SU-DHL-6 (cell line): ENCODE measurements around the gene RBMS2.
A peak's percentile ranks its signal among the peaks of the same experiment; 100 is the strongest.
"Not testable (repeated sequence)": the region's sequence is repeated elsewhere in the genome, so short reads cannot be mapped to it uniquely, and the experiment has no call there.

ENCODE experiments used
- H2AFZ ChIP-seq: fragments of 200-600 bp; sonication (generic); 2 replicates; pipeline ENCODE4 v1.6.1; 2014; ENCODE audit warnings: low read depth, mild to moderate bottlenecking, moderate library complexity, mixed read lengths, antibody characterized with exemption, low read length; ENCODE audit not compliant: severe bottlenecking
- H3F3A ChIP-seq: fragments of 200-600 bp; shearing (Covaris generic); 2 replicates; pipeline ENCODE4 v1.6.0; 2016; ENCODE audit warnings: antibody characterized with exemption, mild to moderate bottlenecking; ENCODE audit not compliant: insufficient read depth
- H3K27ac ChIP-seq: fragments of 200-600 bp; sonication (generic); 2 replicates; pipeline ENCODE4 v1.5.1; 2016; ENCODE audit warnings: low read depth, mild to moderate bottlenecking, low read length, moderate library complexity, mixed read lengths
- H3K27me3 ChIP-seq: fragments of 200-600 bp; sonication (generic), shearing (Covaris generic); 2 replicates; pipeline ENCODE4 v1.6.0; 2014; ENCODE audit warnings: mild to moderate bottlenecking, low read length
- H3K36me3 ChIP-seq: fragments of 200-600 bp; sonication (generic); 2 replicates; pipeline ENCODE4 v1.6.1; 2014; ENCODE audit warnings: mild to moderate bottlenecking, low read length, mixed read lengths
- H3K4me2 ChIP-seq: fragments of 300-600, 200-600 bp; shearing (Covaris generic), sonication (generic); 2 replicates; pipeline ENCODE4 v1.6.0; 2014; ENCODE audit warnings: low read length, low read depth, mild to moderate bottlenecking; ENCODE audit not compliant: poor library complexity, severe bottlenecking
- H3K4me3 ChIP-seq: fragments of 200-600 bp; sonication (generic); 2 replicates; pipeline ENCODE4 v1.5.1; 2014; ENCODE audit warnings: antibody characterized with exemption, low read length, mild to moderate bottlenecking, mixed read lengths; ENCODE audit not compliant: insufficient read depth, poor library complexity, severe bottlenecking
- H3K79me2 ChIP-seq: fragments of 200-600 bp; sonication (generic); 2 replicates; pipeline ENCODE4 v1.6.1; 2014; ENCODE audit warnings: mild to moderate bottlenecking, low read length, moderate library complexity; ENCODE audit not compliant: insufficient read depth
- H3K9ac ChIP-seq: fragments of 200-600 bp; sonication (generic); 2 replicates; pipeline ENCODE4 v1.7.0; 2014; ENCODE audit warnings: mild to moderate bottlenecking, low read length
- H3K9me2 ChIP-seq: fragments of 200-600 bp; sonication (generic); replicated peaks from 2 replicates; pipeline ENCODE4 v1.6.1; 2014; ENCODE audit warnings: low read length; ENCODE audit not compliant: insufficient read depth
- H3K9me3 ChIP-seq: fragments of 200-600 bp; sonication (generic); 2 replicates; pipeline ENCODE4 v1.6.1; 2014; ENCODE audit warnings: low read length, mixed read lengths; ENCODE audit not compliant: insufficient read depth
- H4K20me1 ChIP-seq: fragments of 200-600 bp; sonication (generic); 2 replicates; pipeline ENCODE4 v1.6.1; 2014; ENCODE audit warnings: low read depth, mild to moderate bottlenecking, antibody characterized with exemption, low read length, moderate library complexity, mixed read lengths
- CTCF ChIP-seq: fragments of 200-600 bp; sonication (generic); IDR thresholded peaks from one replicate; pipeline ENCODE4 v1.5.1; 2017; ENCODE audit warnings: antibody characterized with exemption, mild to moderate bottlenecking, low read length, moderate library complexity; ENCODE audit not compliant: insufficient read depth, poor library complexity, severe bottlenecking
- EZH2phosphoT487 ChIP-seq: fragments of 200-600 bp; sonication (generic), shearing (Covaris generic); conservative IDR thresholded peaks from 2 replicates; pipeline ENCODE4 v1.6.1; 2018; ENCODE audit warnings: mild to moderate bottlenecking, antibody characterized with exemption, low read length, moderate library complexity, mixed read lengths

Gene RBMS2

GRCh38 chr12:56496704-56497103 is 24.9 kb upstream of the RBMS2 start:
- peak; percentile 17 for TF ChIP-seq CTCF
- H3K4me2 ChIP-seq, H3K27me3 ChIP-seq, H3K9ac ChIP-seq, H3K79me2 ChIP-seq, H4K20me1 ChIP-seq, H3K36me3 ChIP-seq, H3K9me2 ChIP-seq, H3F3A ChIP-seq, H3K27ac ChIP-seq, H2AFZ ChIP-seq, H3K4me3 ChIP-seq, H3K9me3 ChIP-seq: not testable (repeated sequence)

- H3K4me3 ChIP-seq, H3K9me3 ChIP-seq, H2AFZ ChIP-seq, H3F3A ChIP-seq, H3K27ac ChIP-seq, H3K36me3 ChIP-seq, H3K9ac ChIP-seq, H3K27me3 ChIP-seq, H3K9me2 ChIP-seq, H3K4me2 ChIP-seq, H3K79me2 ChIP-seq, H4K20me1 ChIP-seq: not testable (repeated sequence)
Measured at GRCh38 chr12:56498126-56498902, 23.3 kb upstream of the RBMS2 start.

- not testable (repeated sequence) for H3K27me3 ChIP-seq, H3K9me3 ChIP-seq, H2AFZ ChIP-seq
Measured at GRCh38 chr12:56499452-56499851, 22.2 kb upstream of the RBMS2 start.

GRCh38 chr12:56499879-56500278 is 21.7 kb upstream of the RBMS2 start:
- not testable (repeated sequence) for H3K9me3 ChIP-seq, H3K27ac ChIP-seq, H3K4me2 ChIP-seq, H3F3A ChIP-seq, H3K36me3 ChIP-seq, H3K4me3 ChIP-seq, H3K27me3 ChIP-seq, H3K9me2 ChIP-seq, H3K9ac ChIP-seq, H2AFZ ChIP-seq, H3K79me2 ChIP-seq, H4K20me1 ChIP-seq

More at GRCh38 chr12:56499452-56499851, 22.2 kb upstream of the RBMS2 start:
- not testable (repeated sequence) for H3K4me2 ChIP-seq, H3F3A ChIP-seq, H3K79me2 ChIP-seq, H3K36me3 ChIP-seq, H3K9ac ChIP-seq, H3K27ac ChIP-seq, H4K20me1 ChIP-seq, H3K9me2 ChIP-seq, H3K4me3 ChIP-seq

GRCh38 chr12:56510786-56511185 is 10.8 kb upstream of the RBMS2 start:
- Histone ChIP-seq H3K4me2 (no peak overlapping the region), H4K20me1 (no peaks in the 10 kb centered on the region), H3K9me3 (no peaks in the 10 kb centered on the region), H3K36me3 (no peaks in the 10 kb centered on the region), H3F3A (no peaks in the 10 kb centered on the region), H3K27me3 (no peaks in the 10 kb centered on the region), H3K9ac (no peak overlapping the region), H3K27ac (no peak overlapping the region), H3K79me2 (no peaks in the 10 kb centered on the region), H2AFZ (no peak overlapping the region), H3K9me2 (no peaks in the 10 kb centered on the region), H3K4me3 (no peak overlapping the region)
- no peak for TF ChIP-seq EZH2phosphoT487

- H3K9ac ChIP-seq, H3K9me2 ChIP-seq, H3F3A ChIP-seq, H3K36me3 ChIP-seq, H3K79me2 ChIP-seq, H3K4me2 ChIP-seq, H3K27me3 ChIP-seq, H3K9me3 ChIP-seq, H3K4me3 ChIP-seq, H2AFZ ChIP-seq, H3K27ac ChIP-seq, H4K20me1 ChIP-seq: not testable (repeated sequence)
Measured at GRCh38 chr12:56514014-56514318, 7.7 kb upstream of the RBMS2 start.
